ENCODE measurements around the gene CLEC16A.

Gene CLEC16A

GRCh38 chr16:11145173-11145818, 200.9 kb downstream of the CLEC16A start:
- DNase-seq, result no peak

GRCh38 chr16:11145819-11146211, 201.5 kb downstream of the CLEC16A start:
- DNase-seq, result no peak

- no peak for DNase-seq
Measured at GRCh38 chr16:11147033-11147753, 202.8 kb downstream of the CLEC16A start.

- DNase-seq, result no peak
Measured at GRCh38 chr16:11147754-11148444, 203.5 kb downstream of the CLEC16A start.

GRCh38 chr16:11149011-11149616, 204.8 kb downstream of the CLEC16A start:
- no peak for DNase-seq

- no peak for DNase-seq
Measured at GRCh38 chr16:11150190-11150589, 205.8 kb downstream of the CLEC16A start.

- no peak for DNase-seq
Measured at GRCh38 chr16:11151156-11151884, 207.0 kb downstream of the CLEC16A start.

GRCh38 chr16:11151885-11152629, 207.7 kb downstream of the CLEC16A start:
- DNase-seq, result no peak

GRCh38 chr16:11152677-11153331, 208.4 kb downstream of the CLEC16A start:
- no peak for DNase-seq

GRCh38 chr16:11155284-11155806, 211.0 kb downstream of the CLEC16A start:
- DNase-seq, result no peak

GRCh38 chr16:11156401-11156800, 212.0 kb downstream of the CLEC16A start:
- DNase-seq, result no peak

GRCh38 chr16:11157143-11157542, 212.8 kb downstream of the CLEC16A start:
- no peak for DNase-seq

- no peak for DNase-seq
Measured at GRCh38 chr16:11158018-11158417, 213.7 kb downstream of the CLEC16A start.

- DNase-seq, result no peak
Measured at GRCh38 chr16:11159282-11159681, 214.9 kb downstream of the CLEC16A start.

GRCh38 chr16:11160676-11161115, 216.3 kb downstream of the CLEC16A start:
- DNase-seq, result no peak

- DNase-seq, result no peak
Measured at GRCh38 chr16:11161439-11161838, 217.1 kb downstream of the CLEC16A start.

- no peak for DNase-seq
Measured at GRCh38 chr16:11161974-11162373, 217.6 kb downstream of the CLEC16A start.

GRCh38 chr16:11162586-11163268, 218.4 kb downstream of the CLEC16A start:
- no peak for DNase-seq

GRCh38 chr16:11163761-11164261, 219.4 kb downstream of the CLEC16A start:
- no peak for DNase-seq
